ENCODE data around the gene PTCRA.
A peak's percentile ranks its signal among the peaks of the same experiment; 100 is the strongest.
"Not testable (repeated sequence)": the region's sequence is repeated elsewhere in the genome, so short reads cannot be mapped to it uniquely, and the experiment has no call there.

The PTCRA gene

DNA sequence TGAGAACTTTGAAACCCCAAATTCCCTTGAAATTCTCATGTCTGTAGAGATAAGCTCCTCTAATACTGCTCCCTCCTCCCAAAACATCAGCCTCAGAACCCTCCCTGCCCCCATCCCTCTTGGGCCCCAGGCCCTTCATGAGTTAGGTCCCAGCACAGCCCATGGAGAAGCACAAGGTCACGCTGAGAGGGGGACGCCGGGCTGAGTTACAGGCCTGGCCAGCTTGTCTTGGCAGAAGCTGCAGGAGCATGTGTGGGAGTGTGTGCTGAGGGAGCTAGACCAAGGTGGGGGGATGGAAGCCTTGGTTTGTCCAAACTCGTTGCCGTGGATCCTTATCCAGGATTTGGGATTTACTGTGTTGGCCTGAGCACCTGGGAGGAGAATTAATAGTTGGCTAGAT, 8.5 kb upstream of the PTCRA start:
- no peak for DNase-seq

DNA sequence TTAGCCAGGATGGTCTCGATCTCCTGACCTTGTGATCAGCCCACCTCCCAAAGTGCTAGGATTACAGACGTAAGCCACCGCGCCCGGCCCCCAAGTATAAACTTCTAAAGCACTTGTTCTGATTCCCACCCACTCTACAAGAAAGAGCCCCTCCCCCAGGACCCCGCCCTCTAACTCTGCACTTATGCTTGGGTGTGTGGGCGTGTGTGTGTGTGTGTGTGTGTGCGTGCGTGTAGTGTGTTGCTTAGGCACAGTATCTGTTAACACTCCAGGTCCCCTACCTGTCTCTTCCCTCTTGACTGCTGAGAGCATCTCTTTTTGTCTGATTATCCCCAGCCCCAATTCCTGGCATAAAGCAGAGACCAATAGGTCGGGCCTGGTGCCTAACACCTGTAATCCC, 6.0 kb upstream of the PTCRA start:
- DNase-seq, result no peak

DNA sequence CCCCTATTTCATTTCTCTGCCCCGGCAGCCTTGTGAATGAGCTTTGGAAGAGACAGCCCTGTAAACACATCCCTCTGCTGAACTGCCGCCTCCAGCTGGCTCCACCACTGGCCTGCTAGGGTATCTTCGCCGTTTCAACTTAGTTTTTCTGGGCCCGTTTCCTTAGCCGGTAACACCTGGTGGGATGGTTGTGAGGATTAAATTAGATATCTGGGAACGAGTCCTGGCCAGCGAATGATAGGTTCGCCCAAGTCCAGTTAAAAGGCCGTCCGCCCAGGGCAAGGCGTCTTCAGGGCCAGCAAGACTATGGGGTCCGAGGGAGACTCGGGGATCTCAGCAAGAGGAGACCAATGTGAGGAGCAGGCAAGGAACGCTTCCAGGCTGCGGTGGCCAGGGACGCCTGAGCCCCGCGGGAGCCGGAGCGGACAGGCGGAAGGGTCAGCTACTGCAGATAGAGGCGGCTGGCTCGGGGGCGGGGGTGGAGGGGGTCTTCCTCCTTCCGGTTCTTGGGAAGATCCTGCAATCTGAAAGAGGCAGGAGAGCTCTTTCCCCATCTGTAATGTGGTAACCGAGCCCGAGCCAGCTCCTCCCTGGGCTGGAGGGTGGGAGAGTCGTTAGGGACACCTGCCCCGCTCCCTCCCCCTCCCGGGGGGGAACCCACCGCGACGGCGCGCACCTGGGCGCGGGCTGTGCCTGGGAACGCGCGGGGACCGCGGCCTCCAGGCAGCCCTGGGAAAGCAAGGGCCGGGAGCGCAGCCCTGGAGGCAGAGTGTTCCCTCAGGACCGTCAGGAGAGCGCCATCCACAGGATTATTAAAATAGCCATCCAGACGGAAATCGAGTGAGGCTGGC, 4.5 kb upstream of the PTCRA start:
- DNase-seq, result no peak

DNA sequence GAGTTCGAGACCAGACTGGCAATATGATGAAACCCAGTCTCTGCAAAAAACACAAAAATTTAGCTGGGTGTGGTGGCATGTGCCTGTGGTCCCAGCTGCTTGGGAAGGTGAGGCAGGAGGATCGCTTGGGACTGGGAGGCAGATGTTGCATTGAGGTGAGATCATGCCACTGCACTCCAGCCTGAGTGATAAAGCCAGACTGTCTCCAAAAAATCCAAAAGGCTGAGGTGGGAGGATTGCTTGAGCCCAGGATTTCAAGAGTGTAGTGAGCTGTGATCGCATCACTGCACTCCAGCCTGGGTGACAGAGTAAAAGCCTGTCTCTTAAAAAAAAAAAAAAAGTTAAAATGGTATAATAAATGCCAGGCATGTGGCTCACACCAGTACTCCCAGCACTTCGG, 1.3 kb upstream of the PTCRA start:
- no peak for DNase-seq

DNA sequence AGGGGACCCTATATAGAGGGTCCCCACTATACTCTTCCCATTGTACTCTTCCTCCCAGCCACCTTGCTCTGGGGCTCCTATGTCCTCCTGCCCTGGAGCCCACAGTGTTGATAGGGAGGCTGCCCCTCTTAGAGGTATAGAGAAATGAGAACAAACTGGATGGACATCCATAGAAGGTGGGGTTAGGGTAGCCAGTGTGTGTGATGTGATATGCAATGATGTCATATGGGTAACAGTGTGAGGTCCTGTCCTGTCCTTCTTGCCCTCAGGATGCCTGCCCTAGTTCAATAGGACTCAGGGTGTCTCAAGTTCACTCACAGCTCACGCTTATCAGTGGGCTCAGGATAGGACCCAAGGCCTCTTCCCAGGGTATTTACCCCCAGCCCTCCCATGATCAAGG, 435 bp downstream of the PTCRA start:
- no peak for DNase-seq

DNA sequence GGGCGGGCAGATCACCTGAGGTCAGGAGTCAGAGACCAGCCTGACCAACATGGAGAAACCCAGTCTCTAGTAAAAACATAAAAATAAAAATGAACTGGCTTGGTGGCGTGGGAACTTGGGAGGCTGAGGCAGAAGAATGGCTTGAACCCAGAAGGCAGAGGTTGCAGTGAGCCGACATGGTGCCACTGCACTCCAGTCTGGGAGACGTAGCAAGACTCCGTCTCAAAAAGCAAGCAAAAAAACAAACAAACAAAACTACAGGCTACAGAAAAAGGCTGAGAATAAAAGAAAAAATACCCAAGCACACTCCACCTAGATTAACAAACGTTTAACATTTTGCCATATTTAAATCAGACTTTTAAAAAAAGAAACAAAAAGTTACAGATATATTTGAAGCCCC, 5.9 kb downstream of the PTCRA start:
- DNase-seq, result no peak

DNA sequence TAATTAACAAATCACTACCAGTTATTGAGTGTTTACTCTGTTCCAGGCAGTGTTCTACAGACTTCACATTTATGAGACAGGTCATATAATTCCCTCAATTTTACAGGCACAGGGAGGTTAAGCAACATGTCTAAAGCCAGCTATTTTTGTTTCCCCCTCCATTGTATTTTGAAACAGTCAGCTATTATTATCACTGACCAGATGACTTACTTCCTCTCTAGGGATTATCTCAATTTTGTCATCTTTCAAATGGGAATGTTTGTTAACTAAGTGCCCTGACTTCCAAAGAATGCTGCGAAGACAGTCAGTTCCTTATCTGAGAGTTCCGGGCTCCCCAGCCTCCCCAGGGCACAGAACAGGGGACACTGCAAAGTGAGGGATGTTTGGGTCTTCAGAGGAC, 7.8 kb downstream of the PTCRA start:
- no peak for DNase-seq

DNA sequence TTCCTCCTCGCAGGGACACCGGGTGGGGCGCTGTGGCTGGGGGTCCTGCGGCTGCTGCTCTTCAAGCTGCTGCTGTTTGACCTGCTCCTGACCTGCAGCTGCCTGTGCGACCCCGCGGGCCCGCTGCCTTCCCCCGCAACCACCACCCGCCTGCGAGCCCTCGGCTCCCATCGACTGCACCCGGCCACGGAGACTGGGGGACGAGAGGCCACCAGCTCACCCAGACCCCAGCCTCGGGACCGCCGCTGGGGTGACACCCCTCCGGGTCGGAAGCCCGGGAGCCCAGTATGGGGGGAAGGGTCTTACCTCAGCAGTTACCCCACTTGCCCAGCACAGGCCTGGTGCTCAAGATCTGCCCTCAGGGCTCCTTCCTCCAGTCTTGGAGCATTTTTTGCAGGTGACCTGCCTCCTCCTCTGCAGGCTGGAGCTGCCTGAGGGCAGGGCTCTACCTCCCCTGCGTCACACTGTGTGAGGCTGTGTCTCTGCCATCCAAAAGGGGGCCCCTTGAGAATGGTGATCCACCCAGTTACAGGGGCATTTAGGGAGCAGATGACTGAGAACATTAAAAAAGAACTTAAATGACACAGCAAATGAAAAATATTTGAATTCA, 9.5 kb downstream of the PTCRA start:
- DNase-seq, result no peak

DNA sequence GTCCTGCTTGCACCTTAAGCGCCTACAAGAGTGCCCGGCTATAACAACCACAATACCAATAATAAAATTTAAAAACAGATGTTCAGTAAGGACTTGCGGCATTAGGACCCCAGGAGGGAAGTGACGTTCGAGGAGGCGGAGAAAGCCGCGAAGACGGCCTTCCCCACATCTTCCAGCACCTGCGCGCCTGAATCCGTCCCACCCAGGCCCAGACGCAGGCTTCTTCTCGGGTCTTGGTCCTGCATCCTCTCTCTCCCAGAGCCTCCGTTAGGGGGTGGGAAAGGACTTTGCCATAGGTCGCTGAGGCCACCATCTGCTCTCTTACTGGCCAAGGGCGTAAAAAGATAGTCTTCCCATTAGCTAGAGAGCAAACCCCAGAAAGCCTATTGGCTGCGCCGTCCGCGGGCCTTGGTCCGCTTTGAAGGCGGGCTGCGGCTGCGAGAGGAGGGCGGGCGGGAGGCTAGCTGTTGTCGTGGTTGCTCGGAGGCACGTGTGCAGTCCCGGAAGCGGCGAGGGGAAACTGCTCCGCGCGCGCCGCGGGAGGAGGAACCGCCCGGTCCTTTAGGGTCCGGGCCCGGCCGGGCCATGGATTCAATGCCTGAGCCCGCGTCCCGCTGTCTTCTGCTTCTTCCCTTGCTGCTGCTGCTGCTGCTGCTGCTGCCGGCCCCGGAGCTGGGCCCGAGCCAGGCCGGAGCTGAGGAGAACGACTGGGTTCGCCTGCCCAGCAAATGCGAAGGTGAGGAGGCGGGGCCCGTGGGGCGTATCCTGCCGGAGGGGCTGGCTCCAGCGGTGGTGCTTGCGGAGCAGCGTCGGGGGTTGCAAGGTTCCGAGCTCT, 13.3 kb downstream of the PTCRA start, which contains the start of gene CNPY3:
Gene CNPY3, plus strand, starts transcription at position 495 of the 835 bp plus-strand sequence. Its CDS starts 91 bp downstream, at position 586.
- DNase-seq, result peak; percentile 91

DNA sequence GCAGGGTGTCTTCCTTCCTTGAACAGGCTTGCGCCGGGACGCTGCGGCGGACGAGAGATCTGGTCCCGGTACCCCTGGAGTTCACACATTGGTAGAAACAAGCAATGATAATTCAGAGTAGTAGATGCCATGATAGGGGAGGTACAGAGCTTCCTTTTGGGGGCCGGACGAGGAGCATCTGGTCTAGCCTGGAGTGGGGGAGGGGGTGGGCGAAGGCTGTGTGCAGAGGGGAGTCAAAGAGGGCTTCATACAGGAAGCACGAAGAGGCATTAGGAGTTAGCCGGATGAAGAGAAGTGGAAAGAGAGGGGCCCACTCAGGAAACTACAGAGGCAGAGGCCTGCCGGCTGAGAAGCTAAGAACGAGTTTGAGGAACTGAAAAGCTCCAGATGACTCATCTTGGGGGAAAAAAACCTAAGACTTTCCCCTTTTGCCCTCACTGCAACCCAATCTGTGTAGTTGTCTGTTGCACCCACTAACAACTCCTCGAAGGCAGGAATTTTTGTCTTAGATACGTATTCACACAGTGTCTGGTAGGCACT, 14.0 kb downstream of the PTCRA start:
- DNase-seq, result no peak

DNA sequence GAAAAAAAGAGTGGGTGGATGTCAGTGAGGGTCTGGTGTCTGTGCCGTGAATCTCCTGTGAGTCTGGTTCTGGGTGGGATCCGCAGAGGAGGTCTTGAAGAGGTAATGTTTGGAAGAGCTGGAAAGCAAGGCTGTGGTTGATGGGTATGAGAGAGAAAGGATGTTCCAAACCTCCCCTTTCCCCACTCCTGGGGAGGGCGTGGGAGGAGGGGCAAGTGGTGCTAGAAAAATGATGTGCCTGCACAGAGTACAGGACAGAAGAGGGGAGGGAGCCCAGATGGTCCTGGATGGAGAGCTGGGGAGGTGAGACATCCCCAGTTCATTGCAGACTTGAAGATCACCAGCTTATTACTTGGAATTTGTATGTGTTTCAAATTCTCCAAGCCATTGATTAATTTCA, 16.6 kb downstream of the PTCRA start:
- DNase-seq, result no peak

DNA sequence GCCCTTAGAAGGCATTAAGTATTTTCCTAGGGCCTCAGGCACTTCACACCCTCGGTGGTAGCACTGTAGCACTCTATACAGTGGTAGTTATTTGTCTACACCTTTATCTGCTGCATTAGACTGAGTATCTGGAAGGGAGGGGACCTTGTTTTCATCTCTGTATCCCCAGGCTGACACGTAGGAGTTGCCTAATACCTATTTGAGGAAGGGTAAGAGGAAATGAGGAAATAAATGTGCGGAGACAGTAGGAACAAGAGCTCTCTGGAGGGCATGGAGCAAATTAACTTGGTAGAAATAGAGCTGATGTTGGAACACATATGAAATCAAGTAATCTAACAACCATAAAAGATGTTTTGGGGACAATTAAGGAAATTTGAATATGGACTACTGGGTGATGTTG, 17.4 kb downstream of the PTCRA start:
- no peak for DNase-seq

DNA sequence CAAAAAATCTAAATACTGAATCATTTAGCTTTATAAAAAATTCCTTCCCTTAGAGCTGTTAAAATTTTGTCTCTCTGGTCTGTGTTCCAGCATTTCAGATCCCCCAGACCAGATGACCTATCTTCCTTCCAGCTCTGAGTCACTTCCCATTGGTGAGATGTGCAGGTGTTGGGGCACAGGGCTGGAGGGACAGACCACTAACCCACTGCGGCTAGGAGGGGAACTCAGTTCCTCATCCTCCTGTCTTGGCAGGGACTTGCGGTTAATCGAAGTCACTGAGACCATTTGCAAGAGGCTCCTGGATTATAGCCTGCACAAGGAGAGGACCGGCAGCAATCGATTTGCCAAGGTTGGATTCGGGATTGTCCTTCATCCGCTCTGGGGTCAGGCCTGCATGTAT, 19.5 kb downstream of the PTCRA start:
- DNase-seq, result no peak

DNA sequence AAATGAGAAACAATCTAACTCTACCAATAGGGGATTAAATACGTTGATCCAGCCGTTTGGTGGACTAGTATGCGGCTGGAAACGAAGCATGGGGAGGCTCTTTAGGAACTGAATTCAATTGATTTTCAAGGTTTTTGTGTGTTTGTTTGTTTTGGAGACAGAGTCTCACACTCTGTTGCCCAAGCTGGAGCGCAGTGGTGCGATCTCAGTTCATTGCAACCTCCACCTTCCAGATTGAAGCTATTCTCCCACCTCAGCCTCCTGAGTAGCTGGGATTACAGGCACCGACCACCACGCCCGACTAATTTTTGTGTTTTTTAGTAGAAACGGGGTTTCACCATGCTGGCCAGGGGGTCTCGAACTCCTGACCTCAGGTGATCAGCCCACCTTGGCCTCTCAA, 20.5 kb downstream of the PTCRA start:
- no peak for DNase-seq

DNA sequence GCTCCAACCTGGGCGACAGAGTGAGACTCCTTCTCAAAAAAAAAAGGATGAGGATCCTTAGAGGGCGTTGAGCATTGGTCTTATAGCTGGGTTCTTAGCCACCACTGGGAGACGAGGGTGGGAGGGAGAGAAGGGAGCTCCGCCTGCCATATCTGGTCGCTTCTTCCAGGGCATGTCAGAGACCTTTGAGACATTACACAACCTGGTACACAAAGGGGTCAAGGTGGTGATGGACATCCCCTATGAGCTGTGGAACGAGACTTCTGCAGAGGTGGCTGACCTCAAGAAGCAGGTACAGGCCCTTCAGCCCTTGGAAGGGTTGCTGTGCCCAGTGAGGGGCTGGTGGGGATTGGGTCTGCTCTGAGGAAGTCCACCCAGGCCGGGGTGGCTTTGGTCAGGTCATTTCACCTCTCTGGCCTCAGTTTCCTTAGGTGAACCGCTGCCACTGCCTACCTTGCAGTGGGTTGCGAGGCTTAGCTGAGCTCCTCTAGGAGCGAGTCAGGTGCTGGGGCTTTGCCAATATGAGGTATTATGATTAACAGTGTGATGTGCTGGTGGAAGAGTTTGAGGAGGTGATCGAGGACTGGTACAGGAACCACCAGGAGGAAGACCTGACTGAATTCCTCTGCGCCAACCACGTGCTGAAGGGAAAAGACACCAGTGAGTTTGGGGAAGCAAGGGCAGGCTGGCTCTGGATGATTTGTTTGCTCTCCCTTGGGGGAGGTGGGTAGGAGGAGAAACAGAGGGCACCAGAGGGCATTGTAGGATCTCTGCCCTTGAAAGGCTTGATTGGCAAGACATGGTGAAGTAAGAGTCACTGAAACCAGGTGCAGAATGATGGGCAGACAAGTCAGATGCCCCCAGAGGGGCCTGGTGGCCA, 21.9 kb downstream of the PTCRA start:
- DNase-seq, result no peak

DNA sequence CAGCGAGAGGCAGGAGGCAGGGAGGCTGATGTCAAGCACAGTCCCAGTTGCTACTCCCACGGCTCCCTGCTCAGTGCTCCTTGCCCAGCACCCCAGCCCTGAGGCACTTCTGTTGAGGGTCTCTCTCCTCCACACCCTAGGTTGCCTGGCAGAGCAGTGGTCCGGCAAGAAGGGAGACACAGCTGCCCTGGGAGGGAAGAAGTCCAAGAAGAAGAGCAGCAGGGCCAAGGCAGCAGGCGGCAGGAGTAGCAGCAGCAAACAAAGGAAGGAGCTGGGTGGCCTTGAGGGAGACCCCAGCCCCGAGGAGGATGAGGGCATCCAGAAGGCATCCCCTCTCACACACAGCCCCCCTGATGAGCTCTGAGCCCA, 22.6 kb downstream of the PTCRA start:
- DNase-seq, result no peak

DNA sequence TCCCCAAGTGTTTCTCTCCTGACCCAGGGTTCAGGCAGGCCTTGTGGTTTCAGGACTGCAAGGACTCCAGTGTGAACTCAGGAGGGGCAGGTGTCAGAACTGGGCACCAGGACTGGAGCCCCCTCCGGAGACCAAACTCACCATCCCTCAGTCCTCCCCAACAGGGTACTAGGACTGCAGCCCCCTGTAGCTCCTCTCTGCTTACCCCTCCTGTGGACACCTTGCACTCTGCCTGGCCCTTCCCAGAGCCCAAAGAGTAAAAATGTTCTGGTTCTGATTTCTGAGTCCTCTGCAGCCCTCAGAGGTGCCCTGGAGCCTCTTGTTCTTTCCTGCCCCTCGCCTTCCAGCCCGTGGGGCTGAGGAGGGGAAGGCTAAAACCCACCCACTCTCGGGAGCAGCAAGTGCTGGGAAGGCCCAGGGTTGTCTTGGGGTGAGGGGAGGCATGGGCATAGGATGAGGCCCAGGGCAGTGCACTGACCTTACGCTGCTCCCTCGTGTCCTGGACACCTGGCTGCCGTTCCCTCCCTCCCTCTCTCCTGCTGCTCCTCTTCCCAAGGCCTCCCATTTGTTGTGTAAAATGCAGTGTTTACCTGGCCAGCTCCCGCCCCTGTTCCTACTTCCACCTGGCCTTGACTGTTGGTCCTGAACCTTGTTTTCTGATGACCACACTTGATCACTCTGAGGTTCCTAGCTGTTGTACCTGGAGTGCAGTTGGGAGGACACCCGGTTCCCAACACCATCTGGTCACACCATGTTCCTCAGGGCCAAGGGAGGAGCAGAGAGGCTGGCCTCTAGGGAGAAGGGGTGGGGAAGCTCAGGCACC, 23.3 kb downstream of the PTCRA start:
- no peak for DNase-seq

DNA sequence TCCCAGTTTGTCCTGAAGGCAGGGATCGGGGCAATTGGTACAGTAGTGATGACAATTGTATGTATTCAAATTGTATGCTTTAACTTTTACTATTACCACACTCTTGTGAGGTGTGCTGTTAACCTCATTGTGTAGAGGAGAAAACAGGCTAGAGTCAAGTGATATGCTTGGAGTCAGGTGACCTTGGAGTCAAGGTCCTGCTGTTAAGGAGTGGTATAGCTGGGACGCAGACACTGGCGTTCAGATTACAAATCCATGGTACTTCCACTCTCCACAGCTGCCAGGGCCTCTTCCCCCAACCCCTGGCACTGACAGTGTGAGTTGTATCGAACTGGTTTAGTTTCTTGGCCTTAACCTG, 23.9 kb downstream of the PTCRA start:
- DNase-seq, result no peak

DNA sequence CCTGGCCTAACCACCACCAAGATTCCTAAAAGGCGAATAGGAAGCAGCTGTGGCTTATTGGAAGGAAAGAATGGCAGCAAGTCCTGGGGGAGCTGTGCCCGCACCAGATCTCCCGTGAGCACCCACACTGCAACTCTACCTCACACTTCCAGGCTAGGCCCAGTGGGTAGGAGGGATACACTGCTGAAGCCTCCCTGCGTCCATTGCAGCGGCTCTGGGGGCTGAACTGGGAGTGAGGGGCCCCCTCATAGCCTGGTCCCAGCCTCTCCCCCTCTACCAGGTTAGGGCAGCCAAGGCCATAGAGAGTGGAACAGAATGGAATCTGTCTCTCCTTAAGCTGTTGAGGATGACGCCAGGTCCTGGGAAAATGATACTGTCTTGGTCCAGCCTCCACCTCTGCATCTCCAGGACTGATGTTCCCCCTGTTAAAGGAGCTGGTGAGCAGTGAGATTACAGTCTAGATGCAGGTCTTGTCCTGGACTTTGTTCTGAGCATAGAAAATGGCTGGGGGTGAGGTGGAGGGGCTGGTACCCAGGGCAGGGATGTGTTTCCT, 24.7 kb downstream of the PTCRA start:
- no peak for DNase-seq

DNA sequence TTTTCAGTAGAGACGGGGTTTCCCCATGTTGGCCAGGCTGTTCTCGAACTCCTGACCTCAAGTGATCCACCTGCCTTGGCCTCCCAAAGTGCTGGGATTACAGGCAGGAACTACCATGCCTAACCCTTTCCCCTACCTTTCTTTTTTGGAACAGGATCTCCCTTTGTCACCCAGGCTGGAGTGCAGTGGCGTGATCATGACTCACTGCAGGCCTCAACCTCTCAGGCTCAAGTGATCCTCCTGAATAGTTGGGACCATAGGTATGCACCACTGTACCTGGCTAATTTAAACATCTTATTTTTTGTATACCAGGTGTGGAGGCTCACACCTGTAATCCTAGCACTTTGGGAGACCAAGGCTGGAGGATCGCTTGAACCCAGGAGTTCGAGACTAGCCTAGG, 25.5 kb downstream of the PTCRA start:
- DNase-seq, result not testable (repeated sequence)

DNA sequence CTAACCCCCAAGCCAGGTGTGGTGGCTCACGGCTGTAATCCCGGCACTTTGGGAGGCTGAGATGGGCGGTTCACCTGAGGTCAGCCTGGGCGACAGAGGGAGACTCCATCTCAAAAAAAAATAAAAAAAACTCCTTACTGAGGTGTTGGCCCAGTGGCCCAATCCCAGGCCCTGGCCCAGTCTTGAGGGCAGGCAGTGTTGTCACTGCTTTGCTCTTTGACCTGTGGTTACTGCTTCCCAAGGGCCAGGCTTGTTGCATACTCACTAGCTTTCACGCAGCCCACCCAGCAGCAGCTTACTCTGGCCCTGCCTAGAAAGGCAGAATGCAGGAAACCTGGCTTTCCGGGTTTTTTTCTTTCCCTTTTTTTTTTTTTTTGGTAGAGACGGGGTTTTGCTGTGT, 26.6 kb downstream of the PTCRA start:
- DNase-seq, result no peak

All from activated CD4-positive, CD25-positive, alpha-beta regulatory T cell treated with anti-CD3 and anti-CD28 coated beads, Interleukin-2, amount 50 U/mL, for 72 hours (primary cell).